GM21423 (cell line): ENCODE data around the gene OR56A5.
"Not testable (repeated sequence)": the region's sequence is repeated elsewhere in the genome, so short reads cannot be mapped to it uniquely, and the experiment has no call there.

Experiments used
- ATAC-seq: cut with Tn5 transposase; IDR thresholded peaks from one replicate; pipeline ENCODE4 v1.9.1; 2021; ENCODE audit warnings: mild to moderate bottlenecking, moderate library complexity; ENCODE audit not compliant: unreplicated experiment

The OR56A5 gene, protein sequence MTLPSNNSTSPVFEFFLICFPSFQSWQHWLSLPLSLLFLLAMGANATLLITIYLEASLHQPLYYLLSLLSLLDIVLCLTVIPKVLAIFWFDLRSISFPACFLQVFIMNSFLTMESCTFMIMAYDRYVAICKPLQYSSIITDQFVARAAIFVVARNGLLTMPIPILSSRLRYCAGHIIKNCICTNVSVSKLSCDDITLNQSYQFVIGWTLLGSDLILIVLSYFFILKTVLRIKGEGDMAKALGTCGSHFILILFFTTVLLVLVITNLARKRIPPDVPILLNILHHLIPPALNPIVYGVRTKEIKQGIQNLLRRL

DNA sequence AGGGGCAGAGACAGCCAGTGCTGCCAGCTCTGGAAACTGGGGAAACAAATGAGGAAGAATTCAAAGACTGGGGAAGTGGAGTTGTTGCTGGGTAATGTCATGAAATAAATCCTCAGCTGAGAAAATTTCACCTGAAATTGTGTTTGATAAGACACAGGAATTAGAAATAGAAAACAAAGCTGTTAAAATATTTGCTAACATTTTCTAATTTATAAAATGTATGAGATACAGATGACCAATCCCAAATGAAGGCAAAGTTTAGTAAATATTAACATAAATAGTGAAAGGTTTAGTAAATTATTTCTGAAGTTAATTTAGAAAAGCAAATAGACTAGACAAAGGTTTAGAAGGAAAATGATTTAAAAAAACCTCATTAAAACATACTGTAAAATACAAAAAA, at the start of gene OR56A5:
TSS of gene OR56A5 (minus strand) at position 101 of the 400 bp plus-strand sequence. CDS start at position 101, 0 bp downstream.
- ATAC-seq = no peak

- ATAC-seq = no peak
These were observed 44.7 kb upstream of the OR56A5 start for GRCh38 chr11:6013042-6013441.

DNA sequence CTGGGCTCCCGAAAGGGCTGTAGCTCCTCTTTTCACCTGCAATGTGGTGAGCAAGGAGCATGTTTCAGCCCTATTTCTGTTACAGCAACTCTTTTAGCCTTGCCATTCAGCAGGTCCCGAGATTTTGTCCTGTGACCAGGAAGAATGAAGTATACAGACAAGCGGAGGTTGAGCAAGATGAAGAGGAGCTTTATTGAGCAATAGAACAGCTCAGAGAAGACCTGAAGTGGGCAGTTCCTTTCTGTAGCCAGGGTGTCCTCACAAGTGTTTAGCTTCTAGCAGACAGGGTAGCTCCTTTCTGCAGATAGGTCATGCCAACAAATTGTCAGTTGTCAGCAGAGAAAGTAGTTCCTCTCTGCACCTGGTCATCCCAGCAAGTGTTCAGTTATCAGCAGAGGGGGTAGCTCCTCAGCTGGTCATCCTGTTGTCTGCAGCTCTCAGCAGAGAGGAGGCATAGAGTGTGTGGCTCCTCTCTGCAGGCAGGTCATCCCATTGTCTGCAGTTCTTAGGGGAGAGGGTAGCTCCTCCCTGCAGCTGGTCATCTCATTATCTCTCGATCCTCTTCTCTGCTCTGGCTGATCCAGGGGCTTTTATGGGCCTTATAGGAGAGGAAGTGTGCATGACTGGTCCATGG, 43.9 kb upstream of the OR56A5 start:
- ATAC-seq = no peak

- ATAC-seq = no peak
These were observed 38.6 kb upstream of the OR56A5 start, which contains the start of gene OR56A4 for GRCh38 chr11:6006846-6007245. Gene OR56A4 (minus strand): TSS chr11:6006946. CDS start chr11:6002992, 3,954 bp downstream.

GRCh38 chr11:6006395-6006794, 38.1 kb upstream of the OR56A5 start:
- no peak for ATAC-seq

- ATAC-seq = no peak
These were observed 34.0 kb upstream of the OR56A5 start for GRCh38 chr11:6002202-6002699.

DNA sequence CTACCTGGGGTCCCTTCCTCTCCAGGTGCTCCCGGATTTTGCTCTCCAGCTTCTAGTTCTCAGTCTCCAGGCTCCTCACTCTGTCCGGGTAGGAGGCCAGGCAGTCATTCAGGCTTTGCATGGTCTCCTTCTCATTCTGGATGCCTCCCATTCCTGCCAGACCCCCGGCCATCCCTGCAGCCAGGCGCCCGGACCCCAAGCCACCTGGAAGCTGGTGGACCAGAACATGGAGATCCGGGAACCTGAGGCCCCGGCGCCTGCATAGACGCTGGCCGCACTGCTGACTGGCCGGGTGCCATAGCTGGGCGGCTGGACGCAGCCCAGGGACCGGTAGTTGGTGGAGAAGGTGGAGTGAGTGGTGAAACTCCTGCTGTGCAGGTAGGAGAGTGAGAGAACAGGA, 26.5 kb upstream of the OR56A5 start:
- ATAC-seq = no peak

DNA sequence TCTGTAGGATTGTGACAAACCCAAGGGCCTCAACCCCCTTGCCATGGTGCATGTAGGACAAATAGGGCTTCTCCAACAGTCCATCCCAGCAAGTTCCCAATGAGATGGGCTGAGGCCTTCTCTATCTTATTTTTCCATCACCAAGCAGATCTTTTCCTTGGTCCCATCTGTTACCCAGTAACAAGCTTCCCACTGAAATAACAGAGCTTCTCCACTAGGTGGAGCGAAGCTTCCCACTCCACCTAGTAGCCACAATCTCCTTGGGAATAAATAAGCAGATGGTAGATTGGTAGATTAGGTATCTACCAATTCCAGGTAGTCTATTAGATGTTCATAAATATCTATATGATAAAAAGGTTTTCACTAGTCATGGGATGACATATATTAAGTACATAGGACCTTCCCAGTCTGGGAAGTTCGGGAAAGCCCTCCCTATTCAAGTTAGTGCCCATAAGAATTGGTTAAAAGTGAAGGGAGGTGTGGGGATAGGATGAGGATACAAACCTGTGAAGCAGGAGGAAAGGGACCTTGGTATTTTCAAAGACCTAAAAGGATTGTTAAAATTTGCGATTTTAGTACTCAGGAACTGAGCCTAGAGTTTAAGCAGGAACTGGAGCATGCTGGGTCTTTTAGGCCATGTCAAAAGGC, 24.4 kb upstream of the OR56A5 start:
- ATAC-seq = no peak

GRCh38 chr11:5992150-5992549, 23.9 kb upstream of the OR56A5 start:
- no peak for ATAC-seq

GRCh38 chr11:5989203-5989602, 20.9 kb upstream of the OR56A5 start:
- ATAC-seq = no peak

DNA sequence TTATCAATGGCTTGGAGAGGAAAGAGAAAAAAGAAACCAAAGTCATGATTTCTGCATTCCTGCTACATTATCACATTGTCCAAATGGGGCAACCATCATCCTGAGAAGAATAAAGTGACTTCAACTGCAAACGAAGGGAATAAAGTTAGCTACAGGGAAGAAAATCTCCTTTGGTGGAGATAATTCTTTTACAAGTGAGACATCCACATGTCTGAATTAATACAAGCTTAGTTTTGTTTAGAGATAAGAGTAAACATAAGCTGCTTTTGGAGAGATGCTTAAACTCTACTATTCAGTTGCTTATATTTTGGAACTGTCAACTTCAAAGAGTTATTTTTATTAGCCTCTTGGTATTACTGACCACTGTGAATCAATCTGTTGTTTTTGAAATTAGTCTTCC, 18.6 kb upstream of the OR56A5 start, which contains the start of gene OR52L1:
TSS of gene OR52L1 (minus strand) at position 101 of the 400 bp plus-strand sequence. CDS start at position 46, 55 bp downstream.
- no peak for ATAC-seq

DNA sequence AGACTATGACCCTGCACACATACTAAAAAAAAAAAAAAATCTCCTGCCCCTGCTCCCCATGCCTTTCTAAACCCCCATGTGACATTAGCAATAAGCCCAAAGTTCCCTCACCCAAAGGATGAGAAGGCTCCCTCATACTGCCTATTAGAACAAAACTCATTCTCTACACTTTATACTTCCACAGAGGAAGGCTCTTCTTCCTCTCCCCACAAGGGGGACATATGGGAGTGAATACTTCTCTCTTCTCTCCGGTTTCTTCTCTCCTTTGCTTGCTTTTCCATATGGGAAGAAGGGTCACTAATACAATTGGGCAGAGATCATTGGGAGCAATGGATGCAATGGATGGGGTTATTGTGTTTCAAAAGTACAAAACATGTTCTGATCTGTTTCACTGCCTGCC, 15.1 kb upstream of the OR56A5 start:
- no peak for ATAC-seq

- ATAC-seq = no peak
These were observed 5.2 kb upstream of the OR56A5 start for GRCh38 chr11:5973530-5973929.

GRCh38 chr11:5967708-5968107, 586 bp downstream of the OR56A5 start:
- ATAC-seq = no peak

DNA sequence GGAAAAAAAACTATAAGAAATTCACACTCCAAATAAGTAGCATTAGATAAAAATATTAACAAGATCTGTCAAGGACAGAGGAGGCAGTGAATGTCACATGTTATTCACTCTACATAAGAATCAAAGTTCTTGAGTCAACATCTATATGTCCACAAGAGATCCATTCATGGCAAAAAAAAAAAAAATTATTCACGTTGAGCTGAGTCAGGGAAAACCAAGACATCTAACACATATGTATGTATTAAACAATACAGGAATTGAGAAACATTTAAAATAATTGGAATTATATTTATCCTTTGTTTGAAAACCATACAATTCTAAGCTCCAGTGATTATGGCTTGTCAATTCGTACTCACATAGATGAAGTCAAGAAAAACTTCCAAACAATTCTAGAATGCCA, 1.3 kb downstream of the OR56A5 start:
- no peak for ATAC-seq

GRCh38 chr11:5960704-5961320, 7.5 kb downstream of the OR56A5 start:
- not testable (repeated sequence) for ATAC-seq

DNA sequence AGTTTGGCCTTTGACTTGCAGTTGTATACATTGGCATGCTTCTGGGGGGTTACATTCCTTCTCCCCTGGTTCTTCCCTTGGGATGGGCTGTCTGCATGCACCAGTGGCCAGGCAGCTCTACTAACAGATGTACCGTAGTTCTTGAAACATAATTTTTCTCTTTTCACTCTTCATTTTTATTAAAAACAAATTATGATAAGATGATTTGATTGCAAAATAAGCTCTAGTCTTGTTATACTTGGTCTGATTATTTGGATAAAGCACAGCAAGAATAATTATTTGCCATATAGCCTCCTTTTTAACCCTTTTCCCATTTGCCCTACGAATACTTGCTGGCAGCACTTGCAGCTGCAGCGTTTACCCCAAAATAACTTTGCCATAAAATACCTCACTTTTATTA, 12.7 kb downstream of the OR56A5 start:
- ATAC-seq = no peak

DNA sequence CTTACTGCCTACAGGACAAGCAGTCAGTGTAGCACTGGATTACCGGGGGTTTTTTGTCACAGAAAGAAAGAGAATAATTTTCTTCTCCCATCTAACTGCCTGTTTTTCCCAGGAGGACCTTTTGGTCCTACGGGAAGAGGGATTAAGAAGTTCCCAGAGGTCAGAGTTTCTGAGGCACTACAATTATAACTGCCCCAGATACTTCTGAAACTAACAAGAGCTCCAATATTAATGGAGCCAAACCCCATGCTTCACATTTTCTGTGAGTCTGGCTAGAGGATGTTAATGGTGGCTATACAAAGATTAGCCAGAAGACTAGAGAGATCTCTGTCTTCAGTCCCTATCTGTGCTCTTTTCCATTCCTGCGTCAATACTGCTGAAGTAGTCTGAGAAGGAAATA, 26.3 kb downstream of the OR56A5 start, which contains the start of gene OR56A3:
TSS of gene OR56A3 (plus strand) at position 301 of the 400 bp plus-strand sequence. CDS start 5,096 bp downstream, outside the sequence.
- no peak for ATAC-seq

- ATAC-seq = no peak
These were observed 27.5 kb downstream of the OR56A5 start for GRCh38 chr11:5940748-5941147.

DNA sequence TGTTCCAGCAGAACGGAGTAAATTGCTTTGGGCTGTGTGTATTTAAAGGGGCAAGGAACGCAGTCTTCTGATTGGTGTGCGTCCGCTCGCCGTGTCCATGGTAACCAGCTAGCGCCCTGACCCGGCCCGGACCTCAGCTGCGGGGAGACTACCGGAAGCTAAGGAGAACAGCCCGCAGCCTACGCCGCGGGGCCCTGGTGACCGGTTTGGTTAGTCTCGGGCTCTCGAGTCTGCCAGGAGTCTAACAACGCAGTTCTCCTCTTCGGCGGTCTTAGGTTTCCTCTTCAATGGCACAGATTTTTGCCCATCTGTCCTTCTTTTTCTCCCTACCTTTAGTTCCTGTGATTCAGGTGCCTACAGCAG, 29.7 kb downstream of the OR56A5 start:
- ATAC-seq = no peak
